ENCODE measurements around the gene DOCK7. TPM values are rescaled to one million over a fixed set of nuclear protein-coding genes. Genes with fewer than 3 reads are reported as not detected.
"Not testable (repeated sequence)": the region's sequence is repeated elsewhere in the genome, so short reads cannot be mapped to it uniquely, and the experiment has no call there.

Gene DOCK7
- total RNA-seq, 1 donor from 2014 or later, result 73.1 TPM

DNA sequence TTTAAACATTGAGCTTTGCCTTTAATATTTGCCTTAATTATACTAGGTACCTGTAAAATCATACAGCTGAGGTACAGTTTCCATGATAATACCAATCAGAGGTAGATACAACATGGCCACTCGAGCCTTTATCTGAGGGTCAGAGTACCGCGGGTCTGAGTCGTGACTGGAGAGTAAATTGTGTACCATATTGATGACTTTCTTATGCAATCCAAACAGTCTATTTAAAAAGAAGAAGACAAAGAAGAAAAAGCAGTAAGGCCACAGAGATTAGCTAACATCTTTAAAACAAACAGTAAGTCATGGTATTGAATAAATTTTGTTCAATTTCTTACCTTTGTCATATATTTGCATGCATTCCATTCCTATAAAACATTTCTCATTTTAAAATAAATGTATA lies 159.0 kb downstream of the DOCK7 start:
- peaks cover 15% of the 10 kb centered on the region for H3K4me1 Mint-ChIP-seq (ENCODE audit: low read depth)
- H3K27ac Mint-ChIP-seq, result no peak overlapping the region
- peaks cover 14% of the 10 kb centered on the region for H3K36me3 Mint-ChIP-seq (ENCODE audit: insufficient read depth)
- no peaks in the 10 kb centered on the region for H3K9me3 Mint-ChIP-seq (ENCODE audit: low read depth)
- no peak for DNase-seq (ENCODE audit: low spot score, unreplicated experiment)
- no peaks in the 10 kb centered on the region for H3K27me3 Mint-ChIP-seq
- TF ChIP-seq, protein P1, sequence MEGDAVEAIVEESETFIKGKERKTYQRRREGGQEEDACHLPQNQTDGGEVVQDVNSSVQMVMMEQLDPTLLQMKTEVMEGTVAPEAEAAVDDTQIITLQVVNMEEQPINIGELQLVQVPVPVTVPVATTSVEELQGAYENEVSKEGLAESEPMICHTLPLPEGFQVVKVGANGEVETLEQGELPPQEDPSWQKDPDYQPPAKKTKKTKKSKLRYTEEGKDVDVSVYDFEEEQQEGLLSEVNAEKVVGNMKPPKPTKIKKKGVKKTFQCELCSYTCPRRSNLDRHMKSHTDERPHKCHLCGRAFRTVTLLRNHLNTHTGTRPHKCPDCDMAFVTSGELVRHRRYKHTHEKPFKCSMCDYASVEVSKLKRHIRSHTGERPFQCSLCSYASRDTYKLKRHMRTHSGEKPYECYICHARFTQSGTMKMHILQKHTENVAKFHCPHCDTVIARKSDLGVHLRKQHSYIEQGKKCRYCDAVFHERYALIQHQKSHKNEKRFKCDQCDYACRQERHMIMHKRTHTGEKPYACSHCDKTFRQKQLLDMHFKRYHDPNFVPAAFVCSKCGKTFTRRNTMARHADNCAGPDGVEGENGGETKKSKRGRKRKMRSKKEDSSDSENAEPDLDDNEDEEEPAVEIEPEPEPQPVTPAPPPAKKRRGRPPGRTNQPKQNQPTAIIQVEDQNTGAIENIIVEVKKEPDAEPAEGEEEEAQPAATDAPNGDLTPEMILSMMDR (IDR thresholded peaks at IDR 0.05; ENCODE audit: unreplicated experiment), result no peak
- no peak overlapping the region for H3K4me3 Mint-ChIP-seq (ENCODE audit: low read depth)

DNA sequence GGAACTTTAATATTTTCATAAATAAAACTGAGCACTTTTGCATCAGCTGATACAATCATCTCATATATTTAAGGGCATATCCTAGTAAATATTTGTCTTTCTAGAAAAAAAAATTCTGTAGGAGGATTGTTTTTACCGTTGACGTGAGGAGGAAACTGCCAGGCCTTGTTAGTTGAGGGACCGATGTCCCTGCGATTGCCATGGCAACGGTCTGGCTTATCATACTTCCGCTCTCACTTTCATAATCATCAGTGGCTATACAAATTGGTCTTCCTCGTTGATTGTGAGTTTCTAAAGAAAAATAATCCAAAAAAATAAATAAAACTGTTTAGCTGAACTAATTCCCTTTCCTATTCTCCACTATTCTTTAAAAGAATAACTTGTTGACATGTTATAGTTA lies 160.2 kb downstream of the DOCK7 start:
- Mint-ChIP-seq H3K36me3 (ENCODE audit: insufficient read depth) (peaks cover 16% of the 10 kb centered on the region), H3K4me3 (ENCODE audit: low read depth) (no peak overlapping the region), H3K4me1 (ENCODE audit: low read depth) (peaks cover 17% of the 10 kb centered on the region), H3K27me3 (no peaks in the 10 kb centered on the region), H3K27ac (no peak overlapping the region), H3K9me3 (ENCODE audit: low read depth) (no peaks in the 10 kb centered on the region)
- TF ChIP-seq, protein P1 (IDR thresholded peaks at IDR 0.05; ENCODE audit: unreplicated experiment), result no peak
- DNase-seq (ENCODE audit: low spot score, unreplicated experiment), result no peak

DNA sequence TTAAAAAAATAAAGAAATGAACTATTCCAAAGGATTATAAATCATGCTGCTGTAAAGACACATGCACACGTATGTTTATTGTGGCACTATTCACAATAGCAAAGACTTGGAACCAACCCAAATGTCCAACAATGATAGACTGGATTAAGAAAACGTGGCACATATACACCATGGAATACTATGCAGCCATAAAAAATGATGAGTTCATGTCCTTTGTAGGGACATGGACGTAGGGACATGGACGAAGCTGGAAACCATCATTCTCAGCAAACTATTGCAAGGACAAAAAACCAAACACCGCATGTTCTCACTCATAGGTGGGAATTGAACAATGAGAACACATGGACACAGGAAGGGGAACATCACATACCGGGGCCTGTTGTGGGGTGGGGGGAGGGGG lies 160.8 kb downstream of the DOCK7 start:
- H3K27me3 Mint-ChIP-seq; H3K9me3 Mint-ChIP-seq (ENCODE audit: low read depth); H3K27ac Mint-ChIP-seq; H3K4me3 Mint-ChIP-seq (ENCODE audit: low read depth); DNase-seq (ENCODE audit: low spot score, unreplicated experiment): not testable (repeated sequence)
- Mint-ChIP-seq H3K4me1 (ENCODE audit: low read depth) (peaks cover 17% of the 10 kb centered on the region), H3K36me3 (ENCODE audit: insufficient read depth) (peaks cover 16% of the 10 kb centered on the region)

DNA sequence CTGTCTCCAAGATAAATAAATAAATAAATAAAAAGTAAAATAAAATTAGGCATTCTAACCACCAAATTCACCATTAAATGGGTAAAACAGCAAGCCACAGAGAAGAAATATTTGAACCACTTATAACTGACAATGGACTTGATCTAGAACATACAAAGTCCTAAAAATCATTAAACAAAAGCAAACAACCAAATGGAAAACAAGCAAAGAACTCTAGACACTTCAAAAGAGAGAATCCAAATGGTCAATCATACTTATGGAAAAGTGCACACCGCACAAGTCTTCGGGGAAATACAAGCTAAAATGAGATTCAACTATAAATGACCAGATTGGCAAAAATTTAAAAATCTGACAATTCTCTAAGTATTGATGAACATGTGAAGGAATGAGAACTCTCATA lies 164.3 kb downstream of the DOCK7 start:
- no peak overlapping the region for H3K4me3 Mint-ChIP-seq (ENCODE audit: low read depth)
- no peaks in the 10 kb centered on the region for H3K27me3 Mint-ChIP-seq
- no peak overlapping the region for H3K27ac Mint-ChIP-seq
- TF ChIP-seq, protein P1 (IDR thresholded peaks at IDR 0.05; ENCODE audit: unreplicated experiment), result no peak
- H3K9me3 Mint-ChIP-seq (ENCODE audit: low read depth), result peaks cover 10% of the 10 kb centered on the region
- no peak for DNase-seq (ENCODE audit: low spot score, unreplicated experiment)
- H3K4me1 Mint-ChIP-seq (ENCODE audit: low read depth), result peaks cover 2% of the 10 kb centered on the region
- H3K36me3 Mint-ChIP-seq (ENCODE audit: insufficient read depth), result peaks cover 38% of the 10 kb centered on the region

DNA sequence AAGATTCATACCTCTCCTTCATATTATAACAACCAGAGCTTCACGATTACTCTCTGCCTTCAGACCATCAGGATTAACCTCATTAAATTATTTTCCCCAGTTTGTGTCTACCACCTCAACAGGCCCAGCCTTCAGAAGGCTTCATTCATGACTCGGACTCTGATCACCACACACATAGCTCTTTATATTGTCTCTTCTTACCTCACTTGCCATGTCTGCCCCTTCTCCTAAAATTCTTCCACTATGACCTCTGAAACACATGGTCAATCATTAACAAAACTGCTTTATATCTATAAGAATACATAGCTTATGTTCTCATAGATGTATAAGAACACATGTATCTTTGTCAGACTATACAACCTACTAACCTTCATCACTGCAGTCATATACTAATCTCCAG lies 171.6 kb downstream of the DOCK7 start:
- no peaks in the 10 kb centered on the region for H3K27me3 Mint-ChIP-seq
- DNase-seq (ENCODE audit: low spot score, unreplicated experiment), result no peak
- TF ChIP-seq, protein P1 (IDR thresholded peaks at IDR 0.05; ENCODE audit: unreplicated experiment), result no peak
- H3K4me1 Mint-ChIP-seq (ENCODE audit: low read depth), result no peaks in the 10 kb centered on the region
- no peak overlapping the region for H3K27ac Mint-ChIP-seq
- H3K4me3 Mint-ChIP-seq (ENCODE audit: low read depth), result no peak overlapping the region
- peaks cover 11% of the 10 kb centered on the region for H3K9me3 Mint-ChIP-seq (ENCODE audit: low read depth)
- peaks cover 38% of the 10 kb centered on the region for H3K36me3 Mint-ChIP-seq (ENCODE audit: insufficient read depth)

DNA sequence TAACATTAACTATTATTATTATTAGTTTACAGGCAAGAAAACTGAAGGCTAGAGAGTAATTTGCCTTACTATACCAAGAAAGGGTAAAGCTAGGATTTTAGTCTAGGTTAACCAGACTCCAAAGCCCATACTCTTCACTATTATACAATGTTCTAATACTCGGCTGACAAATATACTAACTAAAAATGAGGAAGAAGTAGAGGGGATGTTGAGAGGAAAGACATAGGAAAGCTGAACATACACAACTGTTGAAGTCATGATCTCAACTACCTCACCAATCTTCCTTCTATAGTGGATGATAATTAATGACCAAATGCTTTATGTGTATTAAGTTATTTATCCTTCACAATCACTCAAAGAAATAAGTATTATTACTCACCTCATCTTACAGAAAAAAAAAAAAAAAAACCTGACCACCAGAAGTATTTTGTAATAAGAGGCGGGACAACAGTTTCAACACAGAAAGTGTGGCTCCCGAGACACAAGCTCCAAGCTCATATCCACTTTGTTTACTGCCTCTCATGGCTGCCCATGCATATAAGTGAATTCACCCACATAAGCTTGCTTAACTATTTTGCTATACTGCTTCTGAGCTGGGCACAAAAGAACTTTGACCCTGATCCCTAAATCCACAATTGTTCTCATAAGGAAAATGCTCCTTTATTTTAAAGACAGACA lies 173.3 kb downstream of the DOCK7 start:
- no peaks in the 10 kb centered on the region for H3K4me1 Mint-ChIP-seq (ENCODE audit: low read depth)
- no peak for DNase-seq (ENCODE audit: low spot score, unreplicated experiment)
- peaks cover 25% of the 10 kb centered on the region for H3K36me3 Mint-ChIP-seq (ENCODE audit: insufficient read depth)
- H3K4me3 Mint-ChIP-seq (ENCODE audit: low read depth), result no peak overlapping the region
- H3K9me3 Mint-ChIP-seq (ENCODE audit: low read depth), result peaks cover 9% of the 10 kb centered on the region
- no peaks in the 10 kb centered on the region for H3K27me3 Mint-ChIP-seq
- TF ChIP-seq, protein P1 (IDR thresholded peaks at IDR 0.05; ENCODE audit: unreplicated experiment), result no peak
- H3K27ac Mint-ChIP-seq, result no peak overlapping the region
